Vagina (tissue), 2 donors: Measurements from ENCODE around the gene KLK4.

ENCODE experiments used
- POLR2AphosphoS5 ChIP-seq, 2 donors: sonication (generic); formaldehyde crosslinking; IDR thresholded peaks; one replicate each; pipeline ENCODE4 v1.9.0; 2017; ENCODE audit warnings: antibody characterized with exemption in 2 of 2, mild to moderate bottlenecking in 2 of 2, low read depth in 1 of 2; ENCODE audit not compliant: insufficient read depth in 1 of 2
- TF ChIP-seq, protein P1 (sequence below), 3 experiments: fragments of 450-650 bp in 2 of 3; fragments of 200-600 bp in 1 of 3; sonication (generic) in 1 of 3; IDR thresholded peaks; one replicate each; pipeline ENCODE4 v1.5.1; 2017 to 2019; ENCODE audit warnings: antibody characterized with exemption in 3 of 3, mild to moderate bottlenecking in 2 of 3, moderate library complexity in 2 of 3

DNA sequence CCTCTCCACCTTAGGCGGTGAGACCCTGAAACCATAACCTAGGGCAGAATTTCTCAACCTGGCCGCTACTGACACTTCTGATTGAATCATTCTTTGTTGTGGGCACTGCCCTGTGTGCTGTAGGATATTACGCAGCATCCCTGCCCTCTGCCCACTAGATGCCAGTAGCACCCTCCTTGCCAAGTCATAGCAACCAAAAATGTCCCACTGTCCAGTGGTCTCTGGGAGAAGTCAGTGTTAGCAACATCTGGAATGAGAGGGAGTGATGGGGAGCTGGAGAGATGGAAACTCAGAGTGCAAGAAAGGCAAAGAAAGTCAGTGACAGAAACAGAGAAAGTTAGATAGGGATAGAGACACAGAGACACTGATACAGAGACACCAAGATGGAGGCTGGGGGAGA lies 13.6 kb downstream of the KLK4 start:
- TF ChIP-seq, protein P1, sequence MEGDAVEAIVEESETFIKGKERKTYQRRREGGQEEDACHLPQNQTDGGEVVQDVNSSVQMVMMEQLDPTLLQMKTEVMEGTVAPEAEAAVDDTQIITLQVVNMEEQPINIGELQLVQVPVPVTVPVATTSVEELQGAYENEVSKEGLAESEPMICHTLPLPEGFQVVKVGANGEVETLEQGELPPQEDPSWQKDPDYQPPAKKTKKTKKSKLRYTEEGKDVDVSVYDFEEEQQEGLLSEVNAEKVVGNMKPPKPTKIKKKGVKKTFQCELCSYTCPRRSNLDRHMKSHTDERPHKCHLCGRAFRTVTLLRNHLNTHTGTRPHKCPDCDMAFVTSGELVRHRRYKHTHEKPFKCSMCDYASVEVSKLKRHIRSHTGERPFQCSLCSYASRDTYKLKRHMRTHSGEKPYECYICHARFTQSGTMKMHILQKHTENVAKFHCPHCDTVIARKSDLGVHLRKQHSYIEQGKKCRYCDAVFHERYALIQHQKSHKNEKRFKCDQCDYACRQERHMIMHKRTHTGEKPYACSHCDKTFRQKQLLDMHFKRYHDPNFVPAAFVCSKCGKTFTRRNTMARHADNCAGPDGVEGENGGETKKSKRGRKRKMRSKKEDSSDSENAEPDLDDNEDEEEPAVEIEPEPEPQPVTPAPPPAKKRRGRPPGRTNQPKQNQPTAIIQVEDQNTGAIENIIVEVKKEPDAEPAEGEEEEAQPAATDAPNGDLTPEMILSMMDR (IDR thresholded peaks at IDR 0.05): no peak
- no peak for TF ChIP-seq POLR2AphosphoS5 (IDR thresholded peaks at IDR 0.05; ENCODE audit: insufficient read depth in 1 of 2, low read depth in 1 of 2)
